GM13977 (cell line): ENCODE results near the gene RBM43.

ENCODE experiments used
- DNase-seq: peaks from one replicate; pipeline ENCODE4 v3.0.0; 2012; ENCODE audit warnings: low spot score
- in situ Hi-C: fragments of 300-500 bp; cut with MboI; formaldehyde crosslinking; loops from one replicate; pipeline ENCODE4 v1.12.0; 2022; ENCODE audit warnings: low sequenced_read_pairs, low pct_unique_long_range_greater_than_20kb, mixed read lengths, inconsistent platforms; ENCODE audit not compliant: unreplicated experiment
- TF ChIP-seq, protein P1 (sequence below): IDR thresholded peaks from 2 replicates; pipeline ENCODE4 v1.5.1; 2012; ENCODE audit warnings: mild to moderate bottlenecking, control low read depth; ENCODE audit not compliant: insufficient read depth; ENCODE audit errors: extremely low read depth, missing control alignments

Gene RBM43

DNA sequence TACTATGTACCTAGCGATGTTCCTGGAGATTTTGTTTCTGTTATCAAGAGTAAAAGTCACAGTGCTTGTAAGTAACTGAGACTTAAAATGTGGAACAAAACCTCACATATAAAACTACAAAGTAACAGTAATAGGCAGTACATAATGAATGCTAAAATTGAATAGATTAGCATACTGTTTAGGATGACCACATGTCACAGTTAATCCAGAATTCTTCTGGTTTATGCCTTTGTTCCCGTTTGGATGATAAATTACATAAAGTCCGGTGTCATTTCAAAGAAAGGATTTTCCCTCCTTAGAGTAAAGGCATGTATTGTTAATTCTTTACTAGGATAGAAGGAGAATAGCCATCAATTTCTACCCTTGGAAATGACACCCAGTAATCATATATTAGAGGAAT, 56.1 kb downstream of the RBM43 start:
- TF ChIP-seq, protein P1, sequence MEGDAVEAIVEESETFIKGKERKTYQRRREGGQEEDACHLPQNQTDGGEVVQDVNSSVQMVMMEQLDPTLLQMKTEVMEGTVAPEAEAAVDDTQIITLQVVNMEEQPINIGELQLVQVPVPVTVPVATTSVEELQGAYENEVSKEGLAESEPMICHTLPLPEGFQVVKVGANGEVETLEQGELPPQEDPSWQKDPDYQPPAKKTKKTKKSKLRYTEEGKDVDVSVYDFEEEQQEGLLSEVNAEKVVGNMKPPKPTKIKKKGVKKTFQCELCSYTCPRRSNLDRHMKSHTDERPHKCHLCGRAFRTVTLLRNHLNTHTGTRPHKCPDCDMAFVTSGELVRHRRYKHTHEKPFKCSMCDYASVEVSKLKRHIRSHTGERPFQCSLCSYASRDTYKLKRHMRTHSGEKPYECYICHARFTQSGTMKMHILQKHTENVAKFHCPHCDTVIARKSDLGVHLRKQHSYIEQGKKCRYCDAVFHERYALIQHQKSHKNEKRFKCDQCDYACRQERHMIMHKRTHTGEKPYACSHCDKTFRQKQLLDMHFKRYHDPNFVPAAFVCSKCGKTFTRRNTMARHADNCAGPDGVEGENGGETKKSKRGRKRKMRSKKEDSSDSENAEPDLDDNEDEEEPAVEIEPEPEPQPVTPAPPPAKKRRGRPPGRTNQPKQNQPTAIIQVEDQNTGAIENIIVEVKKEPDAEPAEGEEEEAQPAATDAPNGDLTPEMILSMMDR = no peak
- DNase-seq = no peak
- in situ Hi-C loops = no loop called here

- no peak for DNase-seq
- TF ChIP-seq, protein P1 = no peak
- in situ Hi-C loops = no loop called here
These were observed 56.9 kb downstream of the RBM43 start for GRCh38 chr2:151204756-151205155.

DNA sequence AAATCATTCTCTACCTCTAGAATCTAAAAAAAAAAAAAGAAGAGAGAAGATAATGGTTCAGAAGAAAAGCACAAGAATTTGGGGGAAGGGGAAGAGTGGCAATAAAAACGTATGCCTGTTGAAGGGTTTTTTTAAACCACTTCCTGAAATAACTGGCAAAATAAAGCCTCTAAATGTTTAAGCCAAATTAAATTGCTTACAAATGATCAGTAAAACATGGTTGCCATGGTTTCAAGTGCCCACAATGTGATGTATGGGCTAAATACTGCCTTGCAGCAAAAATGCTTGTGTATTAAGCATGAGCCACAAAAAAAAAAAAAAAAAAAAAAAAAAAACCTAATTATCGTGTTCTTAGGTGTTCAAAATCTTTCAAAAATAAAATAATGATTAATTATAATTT, 60.8 kb downstream of the RBM43 start:
- no peak for DNase-seq
- TF ChIP-seq, protein P1 = no peak
- in situ Hi-C loops = no loop called here

- TF ChIP-seq, protein P1 = no peak
- no peak for DNase-seq
- in situ Hi-C loops = no loop called here
These were observed 61.4 kb downstream of the RBM43 start for GRCh38 chr2:151200277-151200676.

- DNase-seq = no peak
- in situ Hi-C loops = no loop called here
These were observed 63.0 kb downstream of the RBM43 start for GRCh38 chr2:151198645-151199044.

More at GRCh38 chr2:151198645-151199044, 63.0 kb downstream of the RBM43 start:
- TF ChIP-seq, protein P1 = no peak
